ENCODE measurements around the gene CEP120. TPM values are rescaled to one million over a fixed set of nuclear protein-coding genes. Genes with fewer than 3 reads are reported as not detected.
"Not testable (repeated sequence)": the region's sequence is repeated elsewhere in the genome, so short reads cannot be mapped to it uniquely, and the experiment has no call there.

CEP120 gene
- total and polyA plus RNA-seq, 12 donors = 4.2 to 36.8 (median 19.1) TPM

- WGBS, 4 donors = 24 to 29% (median 26%) methylated on average over 2 of the region's 2 CpGs
- Histone ChIP-seq H3K4me1 (replicated peaks in 1 of 2) (peaks cover 5 to 34% of the 10 kb centered on the region in 2 donors), H3K27me3 (no peaks in the 10 kb centered on the region), H3K4me3 (peak overlapping the region in 1 of 4 donors; percentile 66), H3K9me3 (replicated peaks in 1 of 3) (no peaks in the 10 kb centered on the region), H3K36me3 (replicated peaks in 1 of 2) (peaks cover 0 to 5% of the 10 kb centered on the region in 2 donors), H3K27ac (no peak overlapping the region)
- TF ChIP-seq POLR2A (IDR thresholded peaks at IDR 0.05) = no peak
- no peak for TF ChIP-seq CTCF (IDR thresholded peaks at IDR 0.05)
- DNase-seq = no peak
- intact Hi-C loops (cut with DNase I) = loop anchor here (10.0 kb wide), 2 partner anchors 83 to 193 kb away; no protein-coding TSS in a partner anchor
Measured at GRCh38 chr5:123421773-123422172, 1.4 kb downstream of the CEP120 start.

- H3K4me1 ChIP-seq (replicated peaks in 1 of 2) = peaks cover 0 to 9% of the 10 kb centered on the region in 2 donors
- H3K27ac ChIP-seq = no peak overlapping the region
- no peaks in the 10 kb centered on the region for H3K27me3 ChIP-seq
- DNase-seq = no peak
- H3K4me3 ChIP-seq = no peak overlapping the region
- TF ChIP-seq POLR2A (IDR thresholded peaks at IDR 0.05) (no peak), CTCF (IDR thresholded peaks at IDR 0.05) (no peak)
- peaks cover 0 to 32% of the 10 kb centered on the region in 2 donors for H3K36me3 ChIP-seq (replicated peaks in 1 of 2)
- no peaks in the 10 kb centered on the region for H3K9me3 ChIP-seq (replicated peaks in 1 of 3)
- intact Hi-C loops (cut with DNase I) = no loop called here
Measured at GRCh38 chr5:123414974-123415373, 8.2 kb downstream of the CEP120 start.

GRCh38 chr5:123412206-123412605 lies 11.0 kb downstream of the CEP120 start:
- 88 to 98% (median 91%) methylated on average over 3 of the region's 3 CpGs for WGBS, 4 donors
- TF ChIP-seq POLR2A (IDR thresholded peaks at IDR 0.05) = no peak
- no peak for TF ChIP-seq CTCF (IDR thresholded peaks at IDR 0.05)
- Histone ChIP-seq H3K4me3 (no peak overlapping the region), H3K36me3 (replicated peaks in 1 of 2) (peaks cover 0 to 27% of the 10 kb centered on the region in 2 donors), H3K27ac (no peak overlapping the region), H3K9me3 (replicated peaks in 1 of 3) (no peaks in the 10 kb centered on the region), H3K4me1 (replicated peaks in 1 of 2) (no peaks in the 10 kb centered on the region), H3K27me3 (no peaks in the 10 kb centered on the region)
- DNase-seq = no peak
- intact Hi-C loops (cut with DNase I) = no loop called here

GRCh38 chr5:123401999-123402398 lies 21.2 kb downstream of the CEP120 start:
- H3K4me3 ChIP-seq; H3K9me3 ChIP-seq (replicated peaks in 1 of 3); intact Hi-C loops (cut with DNase I); H3K4me1 ChIP-seq (replicated peaks in 1 of 2); DNase-seq; H3K27ac ChIP-seq; H3K27me3 ChIP-seq: not testable (repeated sequence)
- peaks cover 0 to 20% of the 10 kb centered on the region in 2 donors for H3K36me3 ChIP-seq (replicated peaks in 1 of 2)
- 80 to 99% (median 89%) methylated on average over 5 to 12 of the region's 12 CpGs for WGBS, 4 donors

- DNase-seq = no peak
- no peak overlapping the region for H3K27ac ChIP-seq
- H3K27me3 ChIP-seq = no peaks in the 10 kb centered on the region
- WGBS, 4 donors = 94 to 100% (median 95%) methylated on average over 8 to 15 of the region's 15 CpGs
- no peaks in the 10 kb centered on the region for H3K4me1 ChIP-seq (replicated peaks in 1 of 2)
- H3K36me3 ChIP-seq (replicated peaks in 1 of 2) = peaks cover 0 to 20% of the 10 kb centered on the region in 2 donors
- TF ChIP-seq CTCF (IDR thresholded peaks at IDR 0.05) (no peak), POLR2A (IDR thresholded peaks at IDR 0.05) (no peak)
- H3K9me3 ChIP-seq (replicated peaks in 1 of 3) = no peaks in the 10 kb centered on the region
- H3K4me3 ChIP-seq = no peak overlapping the region
- intact Hi-C loops (cut with DNase I) = no loop called here
Measured at GRCh38 chr5:123401320-123401719, 21.9 kb downstream of the CEP120 start.

GRCh38 chr5:123400870-123401291 lies 22.3 kb downstream of the CEP120 start:
- H3K27me3 ChIP-seq; intact Hi-C loops (cut with DNase I); H3K4me3 ChIP-seq; H3K9me3 ChIP-seq (replicated peaks in 1 of 3); H3K4me1 ChIP-seq (replicated peaks in 1 of 2); DNase-seq; H3K27ac ChIP-seq: not testable (repeated sequence)
- peaks cover 0 to 20% of the 10 kb centered on the region in 2 donors for H3K36me3 ChIP-seq (replicated peaks in 1 of 2)
- WGBS, 4 donors = 95 to 98% (median 96%) methylated on average over 7 to 23 of the region's 23 CpGs

Measured in adrenal gland (tissue), 12 donors.